ENCODE data around the gene MSLN. TPM values are rescaled to one million over a fixed set of nuclear protein-coding genes. Genes with fewer than 3 reads are reported as not detected.

Gene MSLN
- total RNA-seq, 4 donors from 2014 or later = 0.39 TPM; not detected in 3

GRCh38 chr16:798666-799065, 38.1 kb downstream of the MSLN start:
- Histone ChIP-seq H3K27ac (replicated peaks in 1 of 4) (no peak overlapping the region), H3K27me3 (peaks cover 0 to 82% (median 27%) of the 10 kb centered on the region in 4 donors), H3K4me3 (no peak overlapping the region), H3K36me3 (peaks cover 0 to 5% (median 0%) of the 10 kb centered on the region in 4 donors), H3K4me1 (peaks cover 0 to 10% (median 3%) of the 10 kb centered on the region in 4 donors), H3K9me3 (no peaks in the 10 kb centered on the region)
- DNase-seq (ENCODE audit: extremely low spot score) = no peak
- intact Hi-C loops (cut with DNase I) = no loop called here
- TF ChIP-seq POLR2AphosphoS5 (IDR thresholded peaks at IDR 0.05) (no peak), POLR2A (IDR thresholded peaks at IDR 0.05; ENCODE audit: low read depth) (no peak), EP300 (IDR thresholded peaks at IDR 0.05) (no peak)
- TF ChIP-seq, protein P1, sequence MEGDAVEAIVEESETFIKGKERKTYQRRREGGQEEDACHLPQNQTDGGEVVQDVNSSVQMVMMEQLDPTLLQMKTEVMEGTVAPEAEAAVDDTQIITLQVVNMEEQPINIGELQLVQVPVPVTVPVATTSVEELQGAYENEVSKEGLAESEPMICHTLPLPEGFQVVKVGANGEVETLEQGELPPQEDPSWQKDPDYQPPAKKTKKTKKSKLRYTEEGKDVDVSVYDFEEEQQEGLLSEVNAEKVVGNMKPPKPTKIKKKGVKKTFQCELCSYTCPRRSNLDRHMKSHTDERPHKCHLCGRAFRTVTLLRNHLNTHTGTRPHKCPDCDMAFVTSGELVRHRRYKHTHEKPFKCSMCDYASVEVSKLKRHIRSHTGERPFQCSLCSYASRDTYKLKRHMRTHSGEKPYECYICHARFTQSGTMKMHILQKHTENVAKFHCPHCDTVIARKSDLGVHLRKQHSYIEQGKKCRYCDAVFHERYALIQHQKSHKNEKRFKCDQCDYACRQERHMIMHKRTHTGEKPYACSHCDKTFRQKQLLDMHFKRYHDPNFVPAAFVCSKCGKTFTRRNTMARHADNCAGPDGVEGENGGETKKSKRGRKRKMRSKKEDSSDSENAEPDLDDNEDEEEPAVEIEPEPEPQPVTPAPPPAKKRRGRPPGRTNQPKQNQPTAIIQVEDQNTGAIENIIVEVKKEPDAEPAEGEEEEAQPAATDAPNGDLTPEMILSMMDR (IDR thresholded peaks at IDR 0.05) = no peak
- WGBS = 96% methylated on average over 7 of the region's 19 CpGs

DNA sequence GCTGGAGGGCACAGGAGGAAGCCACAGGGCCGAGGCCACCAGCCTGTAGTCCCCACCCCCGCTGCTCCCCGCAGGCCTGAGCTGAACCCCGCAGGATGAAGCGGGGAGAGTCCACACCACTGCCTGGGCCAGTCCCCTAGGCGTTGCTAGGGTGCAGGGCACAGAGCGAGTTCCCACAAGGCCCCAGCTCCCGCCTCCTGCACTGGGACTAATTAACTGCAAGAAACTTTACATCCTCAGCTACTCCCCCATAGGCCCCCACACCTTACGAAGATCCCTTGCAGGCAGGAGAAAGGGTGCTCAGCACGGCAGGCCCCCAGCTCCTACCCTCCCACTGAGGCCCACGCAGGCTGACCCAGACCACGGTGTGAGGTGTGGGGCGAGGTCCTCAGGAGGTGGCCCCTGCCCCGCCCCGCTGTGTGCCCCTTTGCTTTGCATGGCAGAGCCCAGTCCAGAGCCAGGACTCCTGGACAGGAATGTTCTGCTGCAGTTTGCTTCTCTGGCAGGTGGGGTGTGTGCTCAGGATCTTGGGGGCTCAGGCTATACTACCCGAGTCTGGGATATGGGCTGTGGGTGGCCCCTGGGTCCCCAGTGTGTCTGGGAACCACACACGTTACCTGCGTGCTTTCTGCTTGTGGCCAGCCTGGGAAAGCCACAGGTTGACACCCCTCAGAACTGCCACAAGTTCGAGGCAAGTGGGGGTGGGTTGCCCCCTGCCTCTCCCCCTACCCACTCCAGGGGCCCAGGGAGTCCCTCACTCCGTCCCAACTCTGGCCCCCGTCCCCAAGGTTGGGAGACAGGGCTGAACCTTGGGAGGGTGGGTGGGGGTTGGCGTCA, 38.8 kb downstream of the MSLN start:
- no peak for TF ChIP-seq POLR2A (IDR thresholded peaks at IDR 0.05; ENCODE audit: low read depth)
- TF ChIP-seq, protein P1 (IDR thresholded peaks at IDR 0.05) = no peak
- TF ChIP-seq POLR2AphosphoS5 (IDR thresholded peaks at IDR 0.05) = no peak
- TF ChIP-seq EP300 (IDR thresholded peaks at IDR 0.05) = no peak
- Histone ChIP-seq H3K4me3 (no peak overlapping the region), H3K4me1 (peaks cover 0 to 10% (median 3%) of the 10 kb centered on the region in 4 donors), H3K9me3 (no peaks in the 10 kb centered on the region), H3K27ac (replicated peaks in 1 of 4) (no peak overlapping the region), H3K36me3 (no peaks in the 10 kb centered on the region), H3K27me3 (peaks cover 0 to 89% (median 28%) of the 10 kb centered on the region in 4 donors)
- WGBS = 58% methylated on average over 16 of the region's 22 CpGs
- DNase-seq (ENCODE audit: extremely low spot score) = no peak
- intact Hi-C loops (cut with DNase I) = no loop called here

DNA sequence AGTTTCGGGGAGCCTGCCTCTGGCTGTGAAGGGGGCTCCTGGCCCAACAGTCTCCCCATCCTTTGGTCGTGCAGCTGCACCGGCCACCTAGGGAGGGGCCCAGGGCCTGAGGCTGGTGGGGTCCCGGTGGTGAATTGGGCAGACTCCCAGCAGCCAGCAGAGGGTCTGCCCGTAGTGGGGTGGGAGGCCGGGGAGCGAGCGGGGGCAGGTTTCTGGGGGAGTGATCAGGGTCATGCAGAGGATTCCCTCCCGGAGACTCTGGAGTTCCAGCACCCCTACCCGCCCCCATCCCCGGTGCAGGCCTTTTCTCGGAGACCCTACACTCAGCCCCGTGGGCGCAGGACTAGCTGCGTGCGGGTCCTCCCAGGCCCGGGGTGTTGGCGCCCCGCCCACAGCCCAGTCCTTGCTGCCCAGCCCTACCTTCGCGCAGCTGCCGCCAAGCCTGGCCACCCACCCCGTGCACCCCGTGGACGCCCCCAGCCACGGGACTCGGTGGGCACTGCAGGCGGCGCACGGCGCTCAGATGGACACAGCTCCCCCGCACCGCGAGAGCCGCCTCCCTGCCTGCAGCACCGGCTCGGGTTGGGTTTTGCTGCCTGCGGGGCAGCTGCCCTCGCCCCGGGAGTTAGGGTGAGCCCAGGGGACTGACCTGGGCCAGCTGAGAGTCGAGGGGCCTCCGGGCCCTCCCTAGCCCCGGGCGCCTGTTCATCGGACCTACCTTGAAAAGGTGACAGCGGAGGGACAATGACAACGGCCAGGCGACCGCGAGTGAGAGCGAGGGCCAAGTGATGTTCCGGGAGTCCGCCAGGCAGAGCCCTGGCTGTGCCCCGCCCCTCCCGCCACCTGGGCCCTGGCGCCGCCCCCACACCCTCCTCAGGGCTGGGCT, 39.7 kb downstream of the MSLN start, which contains the start of gene GNG13:
GNG13 (minus strand) TSS at position 787 of the 886 bp plus-strand sequence. CDS start 1,657 bp downstream, outside the sequence.
- WGBS = 10% methylated on average over 19 of the region's 57 CpGs
- TF ChIP-seq, protein P1 (IDR thresholded peaks at IDR 0.05) = no peak
- TF ChIP-seq POLR2AphosphoS5 (IDR thresholded peaks at IDR 0.05) (no peak), POLR2A (IDR thresholded peaks at IDR 0.05; ENCODE audit: low read depth) (no peak), EP300 (IDR thresholded peaks at IDR 0.05) (no peak)
- Histone ChIP-seq H3K27me3 (peaks cover 0 to 97% (median 28%) of the 10 kb centered on the region in 4 donors), H3K9me3 (no peaks in the 10 kb centered on the region), H3K4me1 (peaks cover 0 to 10% (median 3%) of the 10 kb centered on the region in 4 donors), H3K4me3 (no peak within 1 kb of the TSS), H3K27ac (replicated peaks in 1 of 4) (no peak within 1 kb of the TSS), H3K36me3 (no peaks in the 10 kb centered on the region)
- intact Hi-C loops (cut with DNase I) = no loop called here
- DNase-seq (ENCODE audit: extremely low spot score) = no peak

DNA sequence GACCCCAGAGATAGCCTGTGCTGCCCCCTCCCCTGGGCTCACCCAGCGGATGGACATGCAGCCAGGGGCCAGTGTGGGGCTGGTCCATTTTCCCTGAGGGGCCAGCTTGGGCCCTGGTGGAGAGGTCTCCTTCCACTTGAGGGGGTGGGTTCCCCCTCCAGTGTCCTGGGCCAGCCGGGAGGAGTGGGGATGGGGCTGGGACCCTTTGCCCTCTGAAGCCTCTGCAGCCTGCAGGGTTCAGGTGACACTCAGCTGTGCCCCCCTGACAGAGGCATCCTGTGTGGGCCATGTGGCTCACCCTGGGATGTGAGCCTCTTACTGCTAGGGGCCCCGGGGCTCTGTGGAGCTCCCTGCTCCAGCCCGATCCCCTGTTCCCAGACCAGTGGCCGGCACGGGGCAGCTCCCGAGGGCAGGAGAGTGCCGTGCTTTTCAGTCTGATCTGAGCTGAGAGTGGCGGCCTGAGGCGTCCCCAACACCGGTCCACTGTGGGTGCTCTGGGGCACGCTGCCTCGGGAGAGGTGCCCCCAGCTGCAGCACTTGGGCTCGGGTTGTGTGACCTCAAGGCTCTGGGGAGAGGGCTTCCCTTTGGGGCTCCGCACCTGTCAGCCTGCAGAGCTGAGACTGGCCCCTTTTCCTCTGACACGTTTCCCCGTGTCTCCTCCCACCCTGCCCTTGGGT, 40.4 kb downstream of the MSLN start:
- no peak overlapping the region for H3K4me3 ChIP-seq
- no peaks in the 10 kb centered on the region for H3K36me3 ChIP-seq
- H3K27me3 ChIP-seq = peaks cover 0 to 99% (median 28%) of the 10 kb centered on the region in 4 donors
- H3K9me3 ChIP-seq = no peaks in the 10 kb centered on the region
- H3K4me1 ChIP-seq = peaks cover 0 to 16% (median 5%) of the 10 kb centered on the region in 4 donors
- no peak overlapping the region for H3K27ac ChIP-seq (replicated peaks in 1 of 4)
- 20% methylated on average over 3 of the region's 17 CpGs for WGBS
- intact Hi-C loops (cut with DNase I) = no loop called here
- TF ChIP-seq, protein P1 (IDR thresholded peaks at IDR 0.05) = no peak
- TF ChIP-seq POLR2AphosphoS5 (IDR thresholded peaks at IDR 0.05) (no peak), POLR2A (IDR thresholded peaks at IDR 0.05; ENCODE audit: low read depth) (no peak), EP300 (IDR thresholded peaks at IDR 0.05) (no peak)
- DNase-seq (ENCODE audit: extremely low spot score) = no peak

All from esophagus muscularis mucosa (tissue), 4 donors.